T follicular helper cell (primary cell): ENCODE measurements around the gene C15orf61.

Experiments
- DNase-seq: peaks from one replicate; pipeline ENCODE4 v3.0.0-alpha.2; 2020; ENCODE audit warnings: low read depth

The C15orf61 gene

GRCh38 chr15:67549736-67550135, 28.8 kb downstream of the C15orf61 start:
- DNase-seq, result no peak

- DNase-seq, result no peak
Measured at GRCh38 chr15:67550522-67550921, 29.6 kb downstream of the C15orf61 start.

- no peak for DNase-seq
Measured at GRCh38 chr15:67551207-67551743, 30.3 kb downstream of the C15orf61 start.

- no peak for DNase-seq
Measured at GRCh38 chr15:67554580-67554979, 33.6 kb downstream of the C15orf61 start.

GRCh38 chr15:67556976-67557570, 36.1 kb downstream of the C15orf61 start:
- no peak for DNase-seq

- no peak for DNase-seq
Measured at GRCh38 chr15:67558502-67558901, 37.6 kb downstream of the C15orf61 start.

- no peak for DNase-seq
Measured at GRCh38 chr15:67559158-67559557, 38.2 kb downstream of the C15orf61 start.

GRCh38 chr15:67559576-67559975, 38.6 kb downstream of the C15orf61 start:
- DNase-seq, result no peak

- DNase-seq, result no peak
Measured at GRCh38 chr15:67560320-67560719, 39.4 kb downstream of the C15orf61 start.

GRCh38 chr15:67563092-67563491, 42.2 kb downstream of the C15orf61 start:
- DNase-seq, result no peak

GRCh38 chr15:67564021-67564967, 43.4 kb downstream of the C15orf61 start:
- DNase-seq, result no peak

- no peak for DNase-seq
Measured at GRCh38 chr15:67564968-67565345, 44.0 kb downstream of the C15orf61 start.

GRCh38 chr15:67569668-67570067, 48.7 kb downstream of the C15orf61 start:
- DNase-seq, result no peak

GRCh38 chr15:67570875-67571647, 50.1 kb downstream of the C15orf61 start:
- no peak for DNase-seq

GRCh38 chr15:67571648-67572415, 50.9 kb downstream of the C15orf61 start:
- DNase-seq, result no peak

GRCh38 chr15:67573194-67573593, 52.3 kb downstream of the C15orf61 start:
- no peak for DNase-seq

GRCh38 chr15:67575039-67575502, 54.1 kb downstream of the C15orf61 start:
- no peak for DNase-seq

- DNase-seq, result no peak
Measured at GRCh38 chr15:67578020-67578600, 57.2 kb downstream of the C15orf61 start.

- no peak for DNase-seq
Measured at GRCh38 chr15:67579164-67579563, 58.2 kb downstream of the C15orf61 start.
